ENCODE results near the gene AADACL3. TPM values are rescaled to one million over a fixed set of nuclear protein-coding genes. Genes with fewer than 3 reads are reported as not detected.
"Not testable (repeated sequence)": the region's sequence is repeated elsewhere in the genome, so short reads cannot be mapped to it uniquely, and the experiment has no call there.

AADACL3 gene
- total and polyA plus RNA-seq, 8 donors = not detected

- H3K9me3 ChIP-seq = no peaks in the 10 kb centered on the region
- DNase-seq (no peak), ATAC-seq (no peak)
- intact Hi-C loops (cut with DNase I) = no loop called here
- peak overlapping the region in 1 of 2 donors; percentile 5 for H3K27ac ChIP-seq
- no peaks in the 10 kb centered on the region for H3K4me1 ChIP-seq
- H3K27me3 ChIP-seq = no peaks in the 10 kb centered on the region
- TF ChIP-seq CTCF (IDR thresholded peaks at IDR 0.05) = no peak
- H3K36me3 ChIP-seq = no peaks in the 10 kb centered on the region
- H3K4me3 ChIP-seq = no peak overlapping the region
Measured at GRCh38 chr1:12714710-12715475, 1.0 kb upstream of the AADACL3 start.

- H3K4me3 ChIP-seq = no peak overlapping the region
- H3K9me3 ChIP-seq = no peaks in the 10 kb centered on the region
- H3K27ac ChIP-seq = no peak overlapping the region
- intact Hi-C loops (cut with DNase I) = no loop called here
- H3K27me3 ChIP-seq = peaks cover 0 to 11% of the 10 kb centered on the region in 2 donors
- no peaks in the 10 kb centered on the region for H3K4me1 ChIP-seq
- no peak for ATAC-seq
- no peak for TF ChIP-seq CTCF (IDR thresholded peaks at IDR 0.05)
- H3K36me3 ChIP-seq = no peaks in the 10 kb centered on the region
- no peak for DNase-seq
Measured at GRCh38 chr1:12717301-12717838, 1.5 kb downstream of the AADACL3 start.

- intact Hi-C loops (cut with DNase I) = no loop called here
- H3K27me3 ChIP-seq = peaks cover 0 to 39% of the 10 kb centered on the region in 2 donors
- no peaks in the 10 kb centered on the region for H3K9me3 ChIP-seq
- no peak overlapping the region for H3K4me3 ChIP-seq
- DNase-seq (no peak), ATAC-seq (no peak)
- no peak for TF ChIP-seq CTCF (IDR thresholded peaks at IDR 0.05)
- no peaks in the 10 kb centered on the region for H3K36me3 ChIP-seq
- H3K4me1 ChIP-seq = no peaks in the 10 kb centered on the region
- no peak overlapping the region for H3K27ac ChIP-seq
Measured at GRCh38 chr1:12722626-12723025, 6.7 kb downstream of the AADACL3 start.

GRCh38 chr1:12728391-12728790, 12.5 kb downstream of the AADACL3 start:
- no peak for TF ChIP-seq CTCF (IDR thresholded peaks at IDR 0.05)
- H3K4me3 ChIP-seq = no peak overlapping the region
- no peaks in the 10 kb centered on the region for H3K4me1 ChIP-seq
- peaks cover 0 to 35% of the 10 kb centered on the region in 2 donors for H3K9me3 ChIP-seq
- H3K27me3 ChIP-seq = peaks cover 0 to 38% of the 10 kb centered on the region in 2 donors
- intact Hi-C loops (cut with DNase I) = no loop called here
- H3K27ac ChIP-seq = no peak overlapping the region
- no peaks in the 10 kb centered on the region for H3K36me3 ChIP-seq
- ATAC-seq = no peak
- no peak for DNase-seq

- intact Hi-C loops (cut with DNase I) = no loop called here
Measured at GRCh38 chr1:12730156-12730555, 14.2 kb downstream of the AADACL3 start.

GRCh38 chr1:12731084-12731483, 15.2 kb downstream of the AADACL3 start:
- H3K9me3 ChIP-seq = peaks cover 0 to 35% of the 10 kb centered on the region in 2 donors
- ATAC-seq; H3K36me3 ChIP-seq; intact Hi-C loops (cut with DNase I); H3K4me1 ChIP-seq; DNase-seq; H3K4me3 ChIP-seq; H3K27ac ChIP-seq: not testable (repeated sequence)
- peaks cover 0 to 50% of the 10 kb centered on the region in 2 donors for H3K27me3 ChIP-seq

More at GRCh38 chr1:12730156-12730555, 14.2 kb downstream of the AADACL3 start:
- TF ChIP-seq CTCF (IDR thresholded peaks at IDR 0.05) = no peak
- Histone ChIP-seq H3K27me3 (peaks cover 0 to 47% of the 10 kb centered on the region in 2 donors), H3K36me3 (no peaks in the 10 kb centered on the region), H3K9me3 (peaks cover 0 to 35% of the 10 kb centered on the region in 2 donors), H3K4me3 (no peak overlapping the region), H3K4me1 (no peaks in the 10 kb centered on the region), H3K27ac (no peak overlapping the region)
- DNase-seq (no peak), ATAC-seq (no peak)

All from left lung (tissue), 10 donors.